ENCODE results near the gene SPOCK1.
"Not testable (repeated sequence)": the region's sequence is repeated elsewhere in the genome, so short reads cannot be mapped to it uniquely, and the experiment has no call there.

Gene SPOCK1

GRCh38 chr5:137290373-137290772 lies 208.8 kb downstream of the SPOCK1 start:
- DNase-seq = no peak

DNA sequence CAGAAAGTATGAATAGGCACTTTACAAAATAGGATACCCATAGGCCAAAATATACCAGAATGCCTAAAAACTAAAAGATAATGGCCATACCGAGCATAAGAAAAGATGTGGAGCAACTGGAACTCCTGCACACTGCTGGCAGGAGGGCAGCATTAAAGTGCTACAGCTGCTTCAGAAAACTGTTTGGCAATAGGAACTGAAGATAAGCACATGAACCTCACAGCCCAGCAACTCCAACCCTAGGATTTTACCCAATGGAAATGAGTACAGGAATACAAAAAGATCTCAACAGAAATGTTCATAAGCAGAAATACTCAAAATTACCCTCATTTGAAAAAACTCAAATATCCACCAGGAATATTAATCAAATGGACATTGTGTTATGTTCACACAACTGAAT lies 209.3 kb downstream of the SPOCK1 start:
- no peak for DNase-seq

- DNase-seq = no peak
Measured at GRCh38 chr5:137287569-137287968, 211.6 kb downstream of the SPOCK1 start.

DNA sequence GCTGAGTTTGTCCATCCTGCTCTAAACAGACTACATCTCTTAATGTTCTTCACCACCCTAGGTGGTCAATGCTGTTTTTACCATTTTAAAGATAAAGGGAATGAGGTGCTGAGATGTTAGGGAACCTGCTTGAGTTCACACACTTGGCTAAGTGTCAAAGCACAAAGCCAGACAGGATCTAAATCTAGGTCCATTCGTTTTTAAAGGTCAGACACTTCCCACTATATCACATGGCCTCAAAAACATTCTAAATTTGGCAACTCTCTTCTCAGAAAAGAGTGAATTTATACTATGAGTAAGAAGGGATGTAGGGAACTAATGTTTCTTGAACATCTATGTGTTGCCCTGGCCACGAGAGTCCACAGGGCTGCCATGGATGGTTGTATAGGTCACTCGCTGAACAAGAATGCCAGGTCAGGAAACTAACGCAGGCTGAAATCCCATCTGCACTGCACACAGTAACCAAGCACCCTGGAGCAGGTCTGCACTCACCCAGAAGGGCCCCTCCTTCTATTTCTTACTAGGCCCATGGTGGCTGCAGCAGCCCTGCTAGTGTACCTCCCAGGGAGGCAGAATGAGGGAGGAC lies 213.0 kb downstream of the SPOCK1 start:
- DNase-seq = no peak

- no peak for DNase-seq
Measured at GRCh38 chr5:137283801-137284200, 215.3 kb downstream of the SPOCK1 start.

DNA sequence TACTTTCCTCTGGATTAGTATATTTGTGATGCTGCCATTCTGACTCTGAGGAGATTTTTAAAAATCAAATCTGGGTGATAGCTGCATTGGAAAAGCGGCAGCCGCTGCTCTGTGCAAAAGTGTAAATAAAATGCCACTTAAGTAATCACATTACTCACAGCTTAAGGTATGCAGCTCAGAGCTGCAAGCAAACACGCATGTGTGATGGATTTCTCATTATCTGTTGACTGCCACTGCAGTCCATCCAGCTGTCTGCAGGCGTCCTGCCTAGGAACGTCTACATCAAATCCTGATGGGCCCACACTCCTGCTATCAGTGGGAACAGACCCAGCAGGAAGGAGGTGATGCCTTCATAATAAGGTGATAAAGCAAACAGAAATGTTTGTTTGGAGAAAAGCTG lies 216.9 kb downstream of the SPOCK1 start:
- no peak for DNase-seq

DNA sequence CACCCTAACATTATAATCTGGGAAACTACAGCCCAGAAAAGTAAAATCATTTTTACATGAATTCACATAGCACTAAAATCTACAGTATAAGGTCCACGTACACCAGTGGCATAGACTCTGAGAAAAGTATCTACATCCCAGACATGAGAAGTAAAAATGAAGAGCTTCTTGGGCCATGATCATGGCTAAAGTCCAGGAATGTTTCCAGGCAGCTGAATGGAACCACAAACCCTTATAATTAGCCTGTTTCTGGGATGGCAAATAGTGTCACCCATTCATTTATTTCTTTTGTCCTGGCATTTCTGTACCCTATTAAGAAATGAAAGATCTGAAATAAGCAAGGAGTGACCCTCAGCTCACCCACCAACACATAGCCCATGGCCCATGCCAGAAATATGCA lies 217.9 kb downstream of the SPOCK1 start:
- no peak for DNase-seq

DNA sequence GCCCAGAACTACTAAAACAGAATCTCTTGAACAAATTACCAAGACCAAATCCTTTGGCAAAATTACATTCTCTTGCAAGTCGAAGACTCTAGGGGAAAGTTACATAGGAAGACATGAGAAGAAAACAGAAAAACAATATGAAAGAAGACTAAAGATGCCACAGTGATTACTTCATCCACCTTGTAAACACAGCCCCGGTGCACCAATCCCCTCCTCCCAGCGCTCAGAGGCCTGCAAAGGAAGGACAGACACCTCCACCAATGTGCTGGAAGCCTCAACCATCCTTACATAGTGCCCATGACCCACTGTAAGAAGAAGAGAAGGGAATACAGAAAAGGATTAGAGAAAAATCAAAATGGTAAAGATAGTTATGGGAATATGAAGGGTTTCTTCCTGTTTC lies 218.5 kb downstream of the SPOCK1 start:
- no peak for DNase-seq

DNA sequence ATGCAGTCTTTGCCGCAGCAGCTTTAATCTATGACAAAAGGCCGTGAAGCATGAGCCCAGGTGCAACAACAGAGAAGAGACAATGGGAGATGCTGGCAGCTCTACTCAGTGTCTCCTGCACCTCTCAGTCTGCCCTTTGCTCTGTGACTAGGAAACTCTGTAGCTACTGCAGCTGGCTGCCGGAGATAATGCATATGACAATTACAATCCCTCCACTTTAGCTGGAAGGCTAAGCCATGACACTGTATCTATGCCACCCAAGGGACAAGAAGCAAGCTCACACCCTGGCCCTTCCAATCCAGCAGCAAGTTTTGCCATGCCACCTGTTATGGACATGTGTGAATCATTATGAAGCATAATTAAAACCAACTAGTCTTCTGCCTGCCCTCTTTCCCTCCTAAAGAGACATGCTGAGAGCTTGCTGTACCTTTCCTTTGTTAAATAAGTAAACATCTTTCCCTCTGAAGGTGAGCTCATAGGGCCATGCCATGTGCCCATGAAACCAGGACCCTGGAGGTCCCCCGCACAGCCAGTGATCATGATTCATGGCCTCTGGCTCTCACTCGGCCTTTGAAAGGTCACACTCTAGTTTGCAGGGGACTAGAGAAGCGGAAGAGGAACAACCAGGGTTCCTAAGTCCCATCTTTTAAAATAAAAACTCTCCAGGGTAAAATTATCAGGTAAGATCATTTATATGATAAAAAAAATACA lies 219.4 kb downstream of the SPOCK1 start:
- no peak for DNase-seq

DNA sequence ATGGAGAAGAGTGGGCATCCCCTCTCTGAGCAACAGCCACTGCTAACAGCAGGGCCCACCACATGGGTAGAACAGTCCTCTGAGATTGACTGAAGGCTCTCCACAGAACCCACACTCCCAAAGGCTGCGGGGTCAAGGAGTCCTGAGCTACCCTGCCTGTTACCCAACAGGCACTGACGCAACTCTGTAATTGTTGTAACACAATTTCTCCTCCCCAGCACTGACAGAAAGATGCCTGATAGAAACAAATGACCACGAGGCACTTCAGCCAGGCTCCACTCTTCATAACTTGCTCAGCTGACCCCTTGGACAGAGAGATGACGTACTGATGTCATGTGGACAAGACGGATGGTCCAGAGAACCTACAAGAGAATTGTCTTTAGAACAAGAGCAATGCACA lies 220.7 kb downstream of the SPOCK1 start:
- no peak for DNase-seq

DNA sequence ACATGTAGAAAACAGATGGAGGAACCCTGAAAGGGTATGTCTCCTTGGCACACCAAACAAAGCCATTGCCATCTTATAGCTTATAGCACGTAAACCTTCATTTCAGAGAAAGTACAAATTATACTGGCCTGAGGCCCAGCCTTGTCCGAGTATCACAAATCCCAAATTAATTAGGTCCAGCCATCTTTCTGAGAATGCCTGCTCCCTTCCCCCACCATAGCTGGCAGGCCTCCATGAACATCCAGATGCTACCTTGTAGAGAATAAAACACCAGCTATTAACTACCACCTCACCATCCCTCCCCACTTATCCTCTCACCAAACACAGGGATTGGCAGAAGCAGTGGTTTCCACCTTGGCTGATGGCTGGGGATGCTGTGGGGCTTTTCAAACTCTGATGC lies 224.0 kb downstream of the SPOCK1 start:
- no peak for DNase-seq

DNA sequence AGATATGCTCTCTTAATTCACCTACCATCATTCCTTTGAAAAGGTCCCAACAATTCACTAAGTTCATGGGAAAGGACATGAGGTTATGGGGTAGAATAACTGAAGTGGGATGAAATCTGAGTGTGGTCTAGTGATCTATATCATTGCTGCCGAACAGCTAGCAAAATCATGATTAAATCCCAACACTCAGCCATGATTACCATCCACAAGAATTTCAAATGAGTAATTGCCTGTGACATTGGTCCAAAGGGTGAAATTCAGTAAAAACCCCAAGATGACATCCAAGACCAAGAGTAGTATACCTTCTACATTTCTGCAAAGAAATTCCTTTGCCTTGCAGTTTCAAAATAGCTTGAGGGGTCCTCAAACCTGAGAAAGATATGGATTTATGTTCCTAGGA lies 225.6 kb downstream of the SPOCK1 start:
- DNase-seq = no peak

GRCh38 chr5:137272831-137273230 lies 226.3 kb downstream of the SPOCK1 start:
- no peak for DNase-seq

DNA sequence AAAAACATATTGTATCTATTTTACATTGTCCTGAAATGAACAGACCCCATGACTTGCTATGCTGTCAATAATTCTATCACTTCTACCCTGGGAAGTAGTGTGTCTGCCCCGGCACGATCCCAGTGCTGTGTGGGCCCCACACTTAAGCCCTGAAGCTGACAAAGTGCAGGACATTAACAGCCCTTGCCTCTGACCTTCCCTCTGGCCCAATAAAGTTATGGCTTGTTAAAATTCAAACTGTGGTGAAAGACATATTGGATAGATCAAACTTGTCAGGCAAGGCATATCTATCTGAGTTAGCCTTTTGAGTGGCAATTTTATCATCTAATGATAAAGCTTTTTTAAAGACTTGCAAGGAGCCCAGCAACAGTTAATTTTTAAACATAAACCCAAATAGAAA lies 229.2 kb downstream of the SPOCK1 start:
- DNase-seq = no peak

DNA sequence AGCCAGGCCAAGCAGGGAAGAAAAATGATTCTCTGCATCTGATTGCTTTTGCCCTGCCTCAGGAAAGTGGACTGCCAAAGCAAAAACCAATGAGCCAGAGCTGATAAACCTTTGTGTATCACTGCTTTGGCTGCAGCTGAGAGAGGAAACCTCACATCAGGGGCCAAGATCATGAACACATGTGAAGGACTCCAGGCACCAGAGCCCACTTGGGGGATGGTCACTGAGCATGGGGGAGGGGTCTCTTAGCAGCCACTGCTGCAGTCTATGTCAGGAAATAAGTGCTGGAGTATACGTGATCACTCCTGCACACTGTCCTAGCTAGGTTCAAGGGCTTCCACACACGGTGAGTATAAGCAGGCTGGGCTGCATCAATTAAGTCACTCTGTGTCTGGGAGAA lies 229.9 kb downstream of the SPOCK1 start:
- DNase-seq = no peak

DNA sequence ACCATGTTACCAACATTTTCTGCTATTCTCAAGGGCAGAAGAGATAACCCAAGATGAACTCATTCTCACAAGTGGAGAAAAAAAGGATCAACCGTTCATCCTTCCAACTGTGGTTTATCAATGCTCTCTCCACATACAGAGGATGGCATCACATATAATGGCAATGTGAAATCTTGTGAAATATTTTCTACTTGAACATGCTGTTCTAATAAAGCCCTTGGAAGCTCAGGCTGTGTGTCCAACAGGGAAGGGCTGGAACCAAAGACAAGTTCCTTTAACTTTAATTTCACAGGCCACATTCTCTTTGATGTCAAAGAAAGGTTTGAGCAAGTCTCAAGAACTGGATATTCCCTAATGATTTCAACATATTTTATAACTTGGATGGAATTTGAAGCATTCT lies 230.5 kb downstream of the SPOCK1 start:
- no peak for DNase-seq

- no peak for DNase-seq
Measured at GRCh38 chr5:137266186-137266585, 232.9 kb downstream of the SPOCK1 start.

- no peak for DNase-seq
Measured at GRCh38 chr5:137265457-137265856, 233.7 kb downstream of the SPOCK1 start.

- no peak for DNase-seq
Measured at GRCh38 chr5:137264573-137264972, 234.6 kb downstream of the SPOCK1 start.

DNA sequence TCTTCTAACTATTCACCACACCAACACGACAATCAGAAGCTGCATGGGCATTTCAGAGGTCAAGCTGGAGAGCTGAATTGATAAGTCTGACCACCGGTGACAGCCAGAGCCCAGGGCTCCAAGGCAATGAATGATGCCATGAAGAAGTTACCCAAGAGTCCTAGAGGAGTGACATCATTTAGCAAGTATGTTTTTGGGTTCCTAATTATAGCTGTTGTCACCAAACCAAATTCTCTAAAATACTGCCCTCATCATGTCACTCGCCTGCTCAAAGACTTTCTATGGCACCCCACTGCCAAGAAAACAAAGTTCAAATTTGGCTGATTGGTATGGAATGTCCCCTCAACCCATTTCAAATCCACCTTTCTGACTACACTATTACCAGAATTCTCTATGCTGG lies 235.1 kb downstream of the SPOCK1 start:
- DNase-seq = no peak

DNA sequence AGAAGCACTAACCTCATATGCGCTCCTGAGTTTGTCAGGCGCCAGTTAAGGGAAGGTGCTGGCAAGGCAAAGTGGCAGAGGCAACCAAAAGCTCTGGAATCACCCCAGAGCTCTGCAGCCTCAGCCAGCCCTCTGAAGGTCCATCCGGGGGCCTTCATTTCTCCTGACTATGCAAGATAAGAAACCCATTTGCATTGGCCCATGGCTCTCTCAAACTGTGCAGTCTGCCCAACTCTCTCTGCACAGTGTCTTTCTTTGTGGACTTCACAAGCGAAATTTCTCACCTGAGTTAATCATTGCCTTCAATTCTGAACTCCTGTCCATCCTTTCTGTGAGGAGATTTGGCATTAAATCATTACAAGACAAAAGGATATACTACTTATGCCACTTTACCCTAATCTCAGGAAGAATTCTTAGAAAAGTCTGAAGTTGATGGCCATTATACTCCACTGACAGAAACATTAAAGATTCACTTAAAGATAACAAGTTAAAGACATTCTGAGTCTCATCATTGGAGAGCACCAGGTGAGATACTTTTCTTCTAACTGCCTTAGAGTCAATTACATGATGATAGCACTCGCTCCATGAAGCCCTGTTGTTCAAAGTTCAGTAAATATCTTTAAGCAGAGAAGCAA lies 235.6 kb downstream of the SPOCK1 start:
- DNase-seq = no peak

GRCh38 chr5:137262818-137263217 lies 236.3 kb downstream of the SPOCK1 start:
- no peak for DNase-seq

DNA sequence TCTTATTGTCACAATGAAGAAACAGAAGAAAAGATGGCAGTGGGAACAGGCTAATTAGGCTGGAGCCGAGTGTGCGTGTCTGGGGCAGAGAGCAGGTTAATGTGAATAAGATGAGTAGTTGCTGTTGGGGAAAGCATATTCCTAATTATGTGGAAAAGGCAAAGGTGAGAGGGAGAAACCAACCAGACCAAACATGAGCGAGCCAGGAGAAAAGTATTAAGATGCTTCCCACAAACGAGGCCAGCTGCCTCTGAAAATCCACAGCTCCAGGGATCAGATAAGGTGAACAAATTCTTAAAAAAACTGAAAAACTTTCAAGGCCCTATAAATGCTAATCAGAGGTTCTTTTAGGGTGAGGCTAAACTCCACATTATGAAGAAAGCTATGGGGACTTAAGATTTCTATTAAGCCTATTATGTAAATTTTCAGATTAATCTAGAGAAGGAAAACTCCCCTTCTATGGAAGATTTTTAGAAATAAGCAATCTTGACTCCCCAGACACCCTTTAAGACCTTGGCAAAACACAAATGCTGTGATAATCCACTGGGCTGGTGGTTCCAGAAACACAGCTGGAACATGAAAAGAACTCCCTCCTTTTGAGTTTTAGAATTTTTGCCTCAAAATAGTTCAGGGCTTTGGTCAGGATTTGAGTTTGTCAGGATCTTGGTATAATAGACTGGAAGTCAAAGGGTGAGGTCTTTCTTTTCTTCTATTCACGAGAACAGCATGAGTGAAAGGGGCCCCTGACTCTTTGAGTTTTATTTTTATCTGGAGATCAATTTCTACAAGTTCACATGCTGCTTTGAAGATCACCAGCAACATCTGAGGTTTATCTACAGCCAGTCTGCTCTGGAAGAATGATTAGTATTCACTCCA lies 238.1 kb downstream of the SPOCK1 start:
- DNase-seq = no peak

- DNase-seq = not testable (repeated sequence)
Measured at GRCh38 chr5:137259115-137259514, 240.0 kb downstream of the SPOCK1 start.
